CD4-positive, alpha-beta T cell (primary cell): ENCODE data around the gene ZNF512. TPM values are rescaled to one million over a fixed set of nuclear protein-coding genes. Genes with fewer than 3 reads are reported as not detected.

ENCODE experiments used
- ATAC-seq: fragments of 200-7000 bp; cut with Tn5 transposase; one replicate; pipeline ENCODE4 v1.10.0; 2022; ENCODE audit warnings: mild to moderate bottlenecking; ENCODE audit not compliant: poor library complexity
- CTCF ChIA-PET: fragments of 350-600 bp; sonication (Branson Sonifier 250); formaldehyde crosslinking; loops from one replicate; lab custom pipeline; 2021; ENCODE audit warnings: antibody characterized with exemption, inconsistent platforms; lab: Charles Lee
- POLR2A ChIA-PET: fragments of 350-600 bp; sonication (Branson Sonifier 250); formaldehyde crosslinking; loops from one replicate; lab custom pipeline; 2021; ENCODE audit warnings: antibody characterized with exemption, inconsistent platforms; lab: Charles Lee
- DNase-seq, 14 experiments: peaks; one replicate each; pipeline ENCODE4 v3.0.0-alpha.2; 2013 to 2020; ENCODE audit warnings: mixed read lengths in 2 of 14
- H3K27ac ChIP-seq, 2 donors: one replicate each; pipeline versions ENCODE4 v1.5.1 to v1.7.0; 2013; ENCODE audit warnings: low read length in 2 of 2, low read depth in 1 of 2, mild to moderate bottlenecking in 1 of 2
- H3K27me3 ChIP-seq, 2 experiments: 1 replicate in 1 of 2; 2 replicates in 1 of 2; pipeline versions ENCODE4 v1.6.1 to v1.7.0; 2013; ENCODE audit warnings: low read length in 2 of 2, control low read depth in 1 of 2, mild to moderate bottlenecking in 1 of 2, moderate library complexity in 1 of 2; ENCODE audit not compliant: insufficient read depth in 2 of 2, control insufficient read depth in 1 of 2
- H3K36me3 ChIP-seq: one replicate; pipeline ENCODE4 v1.6.1; 2013; ENCODE audit warnings: low read length, control low read depth; ENCODE audit not compliant: insufficient read depth
- H3K4me1 ChIP-seq: one replicate; pipeline ENCODE4 v1.6.1; 2013; ENCODE audit warnings: low read length, control low read depth; ENCODE audit not compliant: insufficient read depth
- H3K4me3 ChIP-seq: one replicate; pipeline ENCODE4 v1.5.1; 2013; ENCODE audit warnings: mild to moderate bottlenecking, low read length, moderate library complexity
- H3K9me3 ChIP-seq, 2 experiments: 1 replicate in 1 of 2; 2 replicates in 1 of 2; pipeline versions ENCODE4 v1.6.1 to v1.7.0; 2013; ENCODE audit warnings: low read length in 2 of 2, mild to moderate bottlenecking in 2 of 2, control low read depth in 1 of 2, moderate library complexity in 1 of 2; ENCODE audit not compliant: control insufficient read depth in 1 of 2, insufficient read depth in 1 of 2
- H3K27ac Mint-ChIP-seq: one replicate; pipeline ENCODE4 v1.8.0; 2020; ENCODE audit warnings: mixed read lengths
- H3K27me3 Mint-ChIP-seq: one replicate; pipeline ENCODE4 v1.8.0; 2021; ENCODE audit warnings: mixed read lengths
- H3K36me3 Mint-ChIP-seq: one replicate; pipeline ENCODE4 v1.8.0; 2021; ENCODE audit warnings: low read depth, mixed read lengths
- H3K4me1 Mint-ChIP-seq: one replicate; pipeline ENCODE4 v1.8.0; 2021; ENCODE audit warnings: low read depth, mixed read lengths
- H3K4me3 Mint-ChIP-seq: one replicate; pipeline ENCODE4 v1.8.0; 2020; ENCODE audit warnings: mild to moderate bottlenecking, mixed read lengths
- H3K9me3 Mint-ChIP-seq: one replicate; pipeline ENCODE4 v1.8.0; 2020; ENCODE audit warnings: mixed read lengths
- CTCF ChIP-seq: fragments of 200-600 bp; IDR thresholded peaks from one replicate; pipeline ENCODE4 v1.8.0; 2022; ENCODE audit warnings: antibody characterized with exemption, mild to moderate bottlenecking
- intact Hi-C, 2 experiments: fragments of 100-400 bp; cut with DNase I in 1 of 2; cut with micrococcal nuclease in 1 of 2; formaldehyde crosslinking; loops; one replicate each; pipeline versions ENCODE4 v1.15.1 to v1.9.0; 2023 to 2025; cut with DNase I, micrococcal nuclease
- total RNA-seq, 174 experiments: library from RNA in 2 of 174; stranded (reverse) in 2 of 174; gene quantifications; one replicate each; pipeline ENCODE4 v1.2.3 and lab custom pipeline; 2021 to 2026

ZNF512 gene
- total RNA-seq, 2 experiments from 2014 or later = 13.6 to 14.1 TPM

- Mint-ChIP-seq H3K4me3 (no peak overlapping the region), H3K36me3 (no peaks in the 10 kb centered on the region), H3K27me3 (peaks cover 30% of the 10 kb centered on the region), H3K4me1 (no peaks in the 10 kb centered on the region), H3K9me3 (no peaks in the 10 kb centered on the region), H3K27ac (no peak overlapping the region)
- Histone ChIP-seq H3K27ac (no peak overlapping the region), H3K27me3 (peaks cover 0 to 7% of the 10 kb centered on the region in 2 experiments), H3K9me3 (no peaks in the 10 kb centered on the region), H3K36me3 (no peaks in the 10 kb centered on the region), H3K4me1 (no peaks in the 10 kb centered on the region), H3K4me3 (no peak overlapping the region)
- ChIA-PET CTCF (no interaction called here), POLR2A (no interaction called here)
- no peak for ATAC-seq
- DNase-seq = no peak
- no peak for TF ChIP-seq CTCF
- intact Hi-C loops = no loop called here
These were observed 21.8 kb upstream of the ZNF512 start for GRCh38 chr2:27561060-27561459.

- CTCF ChIA-PET = no interaction called here
- H3K27ac Mint-ChIP-seq = no peak overlapping the region
- Histone ChIP-seq H3K36me3 (no peaks in the 10 kb centered on the region), H3K4me1 (no peaks in the 10 kb centered on the region), H3K9me3 (no peaks in the 10 kb centered on the region), H3K27me3 (peaks cover 8 to 14% of the 10 kb centered on the region in 2 experiments), H3K4me3 (no peak overlapping the region), H3K27ac (no peak overlapping the region)
- H3K4me1 Mint-ChIP-seq = no peaks in the 10 kb centered on the region
- H3K9me3 Mint-ChIP-seq = peaks cover 3% of the 10 kb centered on the region
- DNase-seq = no peak
- no peak overlapping the region for H3K4me3 Mint-ChIP-seq
- POLR2A ChIA-PET = no interaction called here
- TF ChIP-seq CTCF = no peak
- peaks cover 53% of the 10 kb centered on the region for H3K27me3 Mint-ChIP-seq
- intact Hi-C loops = no loop called here
- ATAC-seq = no peak
- no peaks in the 10 kb centered on the region for H3K36me3 Mint-ChIP-seq
These were observed 16.2 kb upstream of the ZNF512 start for GRCh38 chr2:27566628-27567027.

- H3K4me1 ChIP-seq = no peaks in the 10 kb centered on the region
These were observed 13.4 kb upstream of the ZNF512 start for GRCh38 chr2:27569398-27569797.

More at GRCh38 chr2:27569398-27569797, 13.4 kb upstream of the ZNF512 start:
- peaks cover 5% of the 10 kb centered on the region for H3K9me3 Mint-ChIP-seq
- Histone ChIP-seq H3K27me3 (peaks cover 8 to 14% of the 10 kb centered on the region in 2 experiments), H3K4me3 (no peak overlapping the region), H3K36me3 (no peaks in the 10 kb centered on the region), H3K27ac (no peak overlapping the region), H3K9me3 (no peaks in the 10 kb centered on the region)
- no peak for DNase-seq
- POLR2A ChIA-PET = interaction anchor here (0.7 kb wide), 1 partner anchor 667 kb away, joined by 3 read pairs; no protein-coding TSS in a partner anchor
- CTCF ChIA-PET = no interaction called here
- no peak overlapping the region for H3K4me3 Mint-ChIP-seq
- peaks cover 49% of the 10 kb centered on the region for H3K27me3 Mint-ChIP-seq
- H3K27ac Mint-ChIP-seq = no peak overlapping the region
- TF ChIP-seq CTCF = no peak
- H3K36me3 Mint-ChIP-seq = no peaks in the 10 kb centered on the region
- intact Hi-C loops = no loop called here
- ATAC-seq = no peak
- H3K4me1 Mint-ChIP-seq = no peaks in the 10 kb centered on the region
